ENCODE measurements around the gene GPD2.
"Not testable (repeated sequence)": the region's sequence is repeated elsewhere in the genome, so short reads cannot be mapped to it uniquely, and the experiment has no call there.

GPD2 gene

DNA sequence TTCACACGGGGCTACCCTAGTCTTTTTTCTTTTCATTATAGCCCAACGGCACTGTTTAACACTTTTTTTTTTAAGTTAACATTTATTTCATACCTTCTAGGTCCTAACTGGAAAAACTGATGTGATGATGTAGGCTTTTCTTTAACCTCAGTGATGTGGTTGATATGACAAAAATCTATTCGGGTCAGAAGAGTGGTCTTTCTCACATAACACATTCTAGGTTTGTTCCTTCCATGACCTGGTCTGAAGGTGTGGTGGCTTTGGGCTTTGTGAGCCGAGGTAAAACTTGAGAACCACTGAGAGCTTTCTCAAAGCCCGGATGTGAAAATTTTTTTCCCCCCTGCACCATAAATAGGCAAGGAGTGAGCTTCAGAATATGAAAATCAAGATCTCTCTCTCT is 44.2 kb downstream of the GPD2 start:
- DNase-seq, result no peak

DNA sequence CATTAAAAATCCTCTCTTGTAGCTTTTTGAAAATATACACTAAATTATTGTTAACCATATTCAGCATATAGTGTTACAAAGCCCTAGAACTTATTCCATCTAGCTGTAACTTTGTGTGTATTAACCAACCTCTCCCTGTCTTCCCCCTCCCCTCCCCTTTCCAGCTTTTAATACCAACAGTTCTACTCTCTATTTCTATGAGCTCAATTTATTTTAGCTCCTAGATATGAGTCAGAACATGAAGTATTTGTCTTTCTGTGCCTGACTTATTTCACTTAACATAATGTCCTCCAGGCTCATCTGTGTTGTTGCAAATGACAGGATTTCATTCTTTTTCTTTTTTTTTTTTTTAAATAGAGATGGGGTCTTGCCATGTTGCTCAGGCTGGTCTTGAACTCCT is 45.1 kb downstream of the GPD2 start:
- DNase-seq, result no peak

DNA sequence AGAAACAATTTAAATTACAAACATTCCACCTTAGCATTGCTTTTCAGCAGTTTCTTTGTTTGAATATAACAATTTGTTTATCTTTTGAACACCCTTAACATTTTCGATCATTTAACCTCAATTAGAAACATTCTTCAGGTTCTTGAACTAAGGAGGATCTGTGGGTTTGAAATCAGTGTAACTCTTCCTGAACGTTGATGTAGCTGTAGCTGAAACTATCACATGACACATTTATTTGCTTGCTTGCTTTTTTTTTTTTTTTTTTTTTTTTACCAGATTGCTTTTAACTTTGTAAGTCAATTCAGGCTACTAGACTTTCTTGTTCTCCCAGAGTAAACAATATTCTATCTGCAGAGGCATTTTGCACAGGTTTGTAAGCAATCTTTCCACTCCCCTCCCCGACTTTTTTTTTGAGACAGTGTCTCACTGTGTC is 47.6 kb downstream of the GPD2 start:
- no peak for DNase-seq

DNA sequence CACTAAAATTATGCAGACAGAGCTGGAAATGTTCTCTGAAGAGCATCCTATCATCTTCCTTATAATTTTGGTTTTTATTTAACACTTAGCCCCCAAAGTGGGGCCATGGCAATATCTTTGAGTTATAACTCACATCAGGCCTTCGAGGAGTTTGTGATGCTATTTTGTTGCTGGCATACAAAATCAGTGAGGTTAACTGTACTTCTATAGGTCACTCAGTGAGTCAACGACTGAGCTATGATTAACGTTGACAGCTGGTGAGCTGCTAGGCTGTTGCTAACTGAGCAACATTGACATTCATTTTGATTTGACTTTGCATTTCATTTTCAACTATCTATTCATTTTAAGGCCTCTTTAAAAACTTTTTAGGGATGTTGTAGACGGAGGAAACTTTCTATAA is 50.0 kb downstream of the GPD2 start:
- peak; percentile 5 for DNase-seq

DNA sequence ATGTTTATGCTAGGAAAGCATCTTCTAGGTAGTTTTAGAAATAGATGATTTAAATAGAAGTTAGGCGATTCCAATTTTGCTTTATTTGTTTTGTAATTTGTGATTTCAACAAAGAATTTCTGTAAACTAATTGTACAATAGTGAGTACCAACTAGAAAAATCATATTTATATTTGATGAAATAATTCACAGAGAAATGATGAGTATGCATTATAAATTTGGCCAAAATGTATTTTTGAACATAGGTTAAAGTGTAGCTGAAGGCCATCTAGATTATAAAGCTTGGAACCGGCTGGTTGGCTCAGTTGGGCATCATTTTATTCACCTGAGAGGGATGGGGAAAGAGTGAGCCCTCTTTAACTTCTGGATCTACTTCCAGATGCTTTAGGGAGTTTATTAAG is 50.4 kb downstream of the GPD2 start:
- DNase-seq, result no peak

DNA sequence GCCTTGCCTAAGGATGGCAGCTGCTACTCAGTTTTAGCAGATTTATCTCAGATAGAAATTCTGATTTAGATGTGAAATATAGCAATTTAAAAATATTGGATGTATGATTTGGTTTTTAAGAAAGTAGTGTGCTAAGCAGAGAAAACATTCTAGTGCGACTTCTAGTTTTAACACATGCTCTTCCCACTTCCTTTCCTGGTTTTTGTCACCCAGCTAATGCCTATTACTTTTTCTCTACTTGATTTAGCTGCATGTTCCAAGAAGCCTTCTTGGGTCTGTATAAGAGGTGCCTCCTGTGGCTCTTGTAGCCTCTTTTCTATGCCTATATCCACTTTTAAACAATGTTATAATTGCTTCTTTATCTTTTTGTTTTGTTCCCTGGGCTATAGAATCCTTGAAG is 53.0 kb downstream of the GPD2 start:
- no peak for DNase-seq

DNA sequence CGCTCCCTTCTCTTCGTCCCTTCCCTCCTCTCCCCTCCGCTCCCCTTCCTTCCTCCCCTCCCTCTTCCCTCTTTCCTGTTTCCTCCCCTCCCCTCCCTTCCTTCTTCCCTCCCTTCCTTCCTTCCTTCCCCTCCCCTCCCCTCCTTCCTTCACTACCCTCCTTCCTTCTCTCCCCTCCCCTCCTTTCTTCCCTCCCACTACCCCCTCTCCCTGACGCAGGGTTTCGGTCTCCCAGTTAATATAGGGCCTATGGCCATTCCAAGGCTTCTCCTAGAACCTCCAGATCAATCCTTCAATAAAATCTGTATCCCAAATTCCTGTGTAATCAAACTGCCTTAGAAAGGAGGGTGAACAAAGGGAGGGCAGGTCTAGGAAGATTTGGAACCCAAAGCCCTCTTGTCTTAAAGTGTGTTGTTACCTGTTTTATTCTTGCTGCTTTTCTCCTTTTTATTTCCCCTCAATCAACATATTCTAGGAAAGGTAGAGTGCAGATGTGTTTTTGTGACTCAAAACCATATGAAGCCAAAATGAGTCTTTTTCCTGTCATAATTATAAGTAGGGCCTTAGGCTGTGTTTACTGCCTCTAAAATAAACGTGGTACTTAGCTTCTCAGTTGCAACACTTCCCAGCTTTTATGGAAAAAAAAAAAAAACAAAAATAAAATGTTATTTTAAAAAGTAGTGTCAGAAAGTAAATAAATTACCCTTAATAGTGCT is 53.7 kb downstream of the GPD2 start:
- DNase-seq, result peak; percentile 28

DNA sequence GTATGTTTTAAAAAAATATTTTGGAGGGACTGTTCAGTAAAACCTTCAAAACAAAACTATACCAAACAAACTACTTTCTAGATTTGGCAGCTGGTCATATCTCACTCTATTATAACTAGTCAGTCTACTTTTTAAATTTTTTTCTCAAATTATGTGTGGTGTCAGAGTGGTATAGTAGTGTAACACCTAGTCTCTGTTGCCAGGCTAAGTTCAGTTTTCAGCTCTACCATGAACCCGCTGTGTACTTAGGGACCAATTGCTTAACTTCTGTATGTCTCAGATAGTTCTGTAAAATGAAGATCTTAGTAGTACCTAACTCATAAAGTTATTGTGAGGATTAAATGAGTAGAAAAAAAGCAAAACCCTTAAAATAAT is 54.3 kb downstream of the GPD2 start:
- no peak for DNase-seq

DNA sequence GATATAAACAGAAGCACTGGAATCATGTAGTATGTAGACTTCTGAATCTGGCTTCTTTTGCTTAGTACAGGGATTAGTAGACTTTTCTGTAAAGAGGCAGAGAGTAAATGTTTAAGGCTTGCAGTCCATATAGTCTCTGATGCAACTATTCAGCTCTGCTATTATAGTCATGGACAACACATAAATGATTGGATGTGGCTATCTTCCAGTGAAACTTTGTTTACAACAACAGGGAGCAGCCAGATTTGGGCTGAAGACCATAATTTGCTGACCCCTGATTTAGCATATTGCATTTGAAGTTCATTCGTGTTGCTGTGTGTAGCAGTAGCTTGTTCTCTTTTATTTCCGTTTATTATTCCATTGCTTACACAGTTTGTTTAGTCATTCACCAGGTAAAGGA is 55.0 kb downstream of the GPD2 start:
- DNase-seq, result peak; percentile 9

DNA sequence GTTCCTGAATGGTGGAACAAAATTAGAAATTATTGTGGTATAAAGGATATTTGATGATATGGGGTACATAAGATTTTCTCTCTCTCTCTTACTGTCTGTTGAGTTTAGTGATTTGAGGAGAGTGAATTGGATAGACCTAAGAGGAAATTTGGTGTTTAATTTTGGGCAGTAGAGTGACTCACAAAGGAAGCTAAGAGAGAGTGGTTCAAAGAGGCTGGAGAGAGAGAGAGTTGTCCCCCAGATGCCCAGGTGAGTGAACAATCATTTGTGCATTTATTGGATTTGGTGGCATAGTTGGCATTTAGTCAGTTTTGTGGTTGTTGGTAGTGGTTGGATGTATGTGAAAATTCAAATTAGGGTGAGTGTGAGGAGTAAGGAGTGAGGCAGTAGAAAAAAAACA is 56.8 kb downstream of the GPD2 start:
- DNase-seq, result no peak

DNA sequence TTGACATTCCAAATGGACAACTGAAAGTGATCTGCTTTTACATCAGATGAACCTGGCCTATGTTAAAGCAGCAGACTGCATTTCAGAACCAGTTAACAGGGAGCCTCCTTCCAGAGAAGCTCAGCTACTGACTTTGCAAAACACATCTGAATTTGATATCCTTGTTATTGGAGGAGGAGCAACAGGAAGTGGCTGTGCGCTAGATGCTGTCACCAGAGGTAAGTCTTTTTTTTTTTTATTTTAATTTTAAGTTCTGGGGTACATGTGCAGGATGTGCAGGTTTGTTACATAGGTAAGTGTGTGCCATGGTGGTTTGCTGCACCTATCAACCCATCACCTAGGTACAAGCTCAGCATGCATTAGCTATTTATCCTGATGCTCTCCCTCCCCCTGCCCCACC is 59.8 kb downstream of the GPD2 start:
- DNase-seq, result peak; percentile 1

DNA sequence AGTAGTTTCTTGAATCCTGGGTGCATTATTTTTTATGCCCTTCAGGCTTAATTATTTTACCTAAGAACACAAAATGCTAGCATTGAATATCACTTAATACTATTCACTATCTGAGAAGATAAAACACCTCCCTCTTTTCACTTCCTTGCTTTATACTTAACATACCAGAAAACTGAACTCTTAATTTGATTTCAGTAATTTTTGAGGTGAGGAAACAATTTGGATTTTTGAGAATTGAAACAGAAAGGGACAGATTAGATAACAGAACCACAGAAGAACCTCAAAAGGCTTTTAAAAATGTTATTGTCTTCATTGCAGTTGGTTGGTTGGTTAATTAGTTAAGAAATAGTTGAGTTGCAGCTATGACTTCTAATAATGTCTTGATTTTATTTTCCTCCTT is 69.5 kb downstream of the GPD2 start:
- DNase-seq, result no peak

DNA sequence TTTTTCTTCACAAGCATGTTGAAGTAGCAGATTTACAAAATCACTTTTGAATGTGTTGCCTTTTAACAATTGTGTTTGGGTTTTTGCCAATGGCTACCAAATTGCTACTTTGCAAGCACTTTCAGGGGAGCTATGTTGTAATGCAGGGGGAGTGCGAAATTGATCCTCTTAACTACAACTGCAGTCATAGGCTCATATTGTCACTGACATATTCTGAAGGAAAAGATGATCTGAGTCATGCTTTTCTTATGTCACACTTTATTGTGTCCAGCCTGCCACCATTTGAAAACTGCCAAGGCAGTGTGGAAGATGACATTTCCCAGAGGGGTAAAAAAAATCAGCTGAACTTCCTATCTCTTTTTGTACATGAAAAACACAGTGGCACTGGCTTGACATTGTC is 74.9 kb downstream of the GPD2 start:
- no peak for DNase-seq

DNA sequence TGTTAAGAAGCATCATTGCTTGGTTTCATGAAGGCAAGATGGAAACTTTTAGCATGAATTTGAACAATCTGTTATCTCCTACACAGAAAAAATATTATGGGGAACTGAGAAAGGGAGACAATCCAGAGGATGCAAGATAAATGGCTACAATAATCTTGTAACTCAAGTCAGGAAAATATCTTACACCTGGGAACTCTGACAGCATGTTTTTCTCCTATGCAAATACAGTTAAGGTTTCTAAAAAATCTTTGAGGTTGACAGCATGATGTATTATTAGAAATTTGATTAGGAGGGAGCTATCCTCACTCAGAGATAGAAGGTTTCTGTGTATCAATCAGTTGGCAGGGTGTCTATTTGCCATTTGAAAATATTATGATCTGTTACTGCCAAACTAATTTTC is 75.6 kb downstream of the GPD2 start:
- DNase-seq, result no peak

DNA sequence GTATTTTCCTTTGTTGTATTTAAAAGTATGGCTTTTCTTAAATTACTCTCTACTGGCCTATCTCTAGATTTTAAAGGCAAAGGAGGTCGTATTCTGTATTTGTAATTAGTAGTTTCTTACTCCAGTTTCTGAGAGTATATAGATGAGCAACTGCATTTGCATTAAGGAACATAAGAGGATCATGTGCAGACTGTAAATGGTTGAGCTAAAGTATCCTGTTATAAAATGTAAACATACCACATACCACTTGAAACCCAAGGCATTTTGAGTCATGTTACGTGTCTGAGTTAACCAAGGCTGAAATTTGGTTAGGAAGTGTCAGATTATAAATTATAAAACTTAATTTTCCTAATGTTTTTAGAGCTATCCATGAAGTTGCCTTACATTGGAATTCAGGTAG is 76.3 kb downstream of the GPD2 start:
- DNase-seq, result no peak

DNA sequence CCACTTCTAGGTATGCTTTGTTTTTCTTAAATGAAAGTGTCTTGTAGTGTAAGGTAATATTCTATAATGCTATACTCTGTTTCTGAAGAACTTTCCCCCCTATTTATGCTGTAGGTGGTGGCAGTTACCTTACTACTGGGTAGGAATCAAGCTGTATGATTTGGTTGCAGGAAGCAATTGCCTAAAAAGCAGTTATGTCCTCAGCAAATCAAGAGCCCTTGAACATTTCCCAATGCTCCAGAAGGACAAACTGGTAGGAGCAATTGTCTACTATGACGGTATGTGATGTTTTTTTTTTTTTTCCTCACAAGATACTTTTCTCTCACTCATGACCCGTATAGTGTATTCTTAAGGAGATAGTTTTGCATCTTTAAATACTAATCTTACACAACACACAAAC is 77.0 kb downstream of the GPD2 start:
- DNase-seq, result no peak

DNA sequence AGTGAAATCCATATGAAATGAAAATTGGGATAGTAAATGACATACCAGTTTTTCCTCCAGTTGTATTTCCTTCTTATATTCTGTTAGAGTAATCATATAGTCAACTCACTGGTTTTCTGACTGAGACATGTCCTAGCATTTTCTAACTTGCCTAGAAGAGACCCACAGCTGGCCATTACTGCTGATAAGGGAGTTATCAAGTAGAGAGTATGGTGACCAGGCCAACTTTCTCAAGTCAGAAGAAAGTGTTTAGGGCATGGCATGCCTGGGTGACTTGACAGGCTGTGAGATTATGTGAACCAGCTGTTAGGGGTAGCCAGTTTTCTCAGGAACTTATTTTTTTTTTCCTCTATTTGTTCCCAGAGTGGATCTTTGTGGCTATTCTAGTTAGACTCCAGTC is 81.2 kb downstream of the GPD2 start:
- DNase-seq, result no peak

DNA sequence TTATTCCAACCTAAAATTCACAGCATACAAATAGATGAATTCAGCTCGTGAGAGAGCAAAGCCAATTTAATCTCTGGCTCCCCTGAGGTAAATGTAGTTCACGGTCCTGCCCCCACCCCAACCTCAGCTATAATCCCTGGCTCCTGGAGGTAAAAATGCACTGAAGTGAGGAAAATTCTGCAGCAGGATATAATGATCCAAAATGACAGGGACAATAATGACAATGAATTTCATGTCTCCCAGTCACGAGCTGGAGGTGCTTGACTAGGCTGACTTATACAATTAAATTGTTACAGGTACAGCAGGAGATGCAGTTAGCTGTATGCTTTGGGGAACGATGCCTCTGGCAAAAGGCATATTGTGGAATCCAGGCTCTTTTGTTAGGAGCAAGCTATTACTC is 82.0 kb downstream of the GPD2 start:
- DNase-seq, result peak; percentile 43

DNA sequence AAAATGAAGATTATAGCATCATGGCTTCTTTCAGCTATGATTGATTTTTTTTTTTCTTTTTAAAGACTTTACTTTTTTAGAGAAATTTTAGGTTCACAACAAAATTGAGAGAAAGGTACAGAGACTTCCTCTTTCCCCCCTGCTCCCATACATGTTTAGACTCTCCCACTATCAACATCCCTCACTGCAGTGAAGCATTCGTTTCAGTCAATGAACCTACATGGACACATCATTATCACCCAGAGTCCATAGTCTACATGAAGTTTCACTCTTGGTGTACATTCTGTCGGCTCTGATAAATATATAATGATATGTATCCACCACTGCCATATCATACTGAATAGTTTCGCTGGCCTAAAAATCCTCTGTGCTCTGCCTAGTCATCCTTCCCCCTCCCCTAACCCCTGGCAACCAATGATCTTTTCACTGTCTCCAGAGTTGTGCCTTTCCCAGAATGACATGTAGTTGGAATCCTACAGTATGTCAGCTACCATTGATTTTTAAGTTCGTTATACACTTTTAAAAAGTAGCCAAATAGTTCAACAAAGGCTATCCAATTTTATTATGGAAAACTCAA is 86.8 kb downstream of the GPD2 start:
- no peak for DNase-seq

DNA sequence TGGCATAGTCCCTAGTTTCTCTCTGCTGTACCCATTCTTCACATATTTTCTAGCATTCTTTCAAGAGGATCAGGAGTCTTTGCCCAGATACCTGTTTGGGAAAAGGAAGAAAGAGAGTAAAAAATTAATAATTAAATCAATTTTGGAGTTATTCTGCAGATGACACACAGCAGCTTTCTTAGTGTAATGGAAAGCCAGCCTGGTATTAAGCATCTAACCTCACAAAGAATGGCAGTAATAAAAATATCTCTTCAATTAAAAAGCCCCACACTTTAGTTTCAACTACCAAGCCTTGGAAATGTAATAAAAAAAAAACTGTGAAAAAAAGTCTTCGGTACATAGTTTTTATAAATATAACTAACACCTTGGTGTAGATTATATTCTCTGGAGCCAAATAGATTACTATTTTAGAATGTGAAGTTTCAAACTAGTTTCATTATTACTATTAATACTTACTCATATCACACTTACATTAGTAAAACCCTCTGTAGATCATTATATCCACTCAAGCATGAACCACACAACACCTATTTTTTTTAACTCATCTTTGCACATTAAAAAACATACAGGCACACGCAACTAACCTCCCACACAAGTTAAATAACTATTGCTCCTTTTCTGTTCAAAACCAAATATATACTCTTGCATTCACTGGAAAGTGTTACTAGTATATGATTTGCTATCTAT is 90.9 kb downstream of the GPD2 start:
- DNase-seq, result no peak

DNA sequence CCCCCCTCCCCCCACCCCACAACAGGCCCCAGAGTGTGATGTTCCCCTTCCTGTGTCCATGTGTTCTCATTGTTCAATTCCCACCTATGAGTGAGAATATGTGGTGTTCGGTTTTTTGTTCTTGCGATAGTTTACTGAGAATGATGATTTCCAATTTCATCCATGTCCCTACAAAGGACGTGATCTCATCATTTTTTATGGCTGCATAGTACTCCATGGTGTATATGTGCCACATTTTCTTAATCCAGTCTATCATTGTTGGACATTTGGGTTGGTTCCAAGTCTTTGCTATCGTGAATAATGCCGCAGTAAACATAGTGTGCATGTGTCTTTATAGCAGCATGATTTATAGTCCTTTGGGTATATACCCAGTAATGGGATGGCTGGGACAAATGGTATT is 92.4 kb downstream of the GPD2 start:
- DNase-seq, result not testable (repeated sequence)

DNA sequence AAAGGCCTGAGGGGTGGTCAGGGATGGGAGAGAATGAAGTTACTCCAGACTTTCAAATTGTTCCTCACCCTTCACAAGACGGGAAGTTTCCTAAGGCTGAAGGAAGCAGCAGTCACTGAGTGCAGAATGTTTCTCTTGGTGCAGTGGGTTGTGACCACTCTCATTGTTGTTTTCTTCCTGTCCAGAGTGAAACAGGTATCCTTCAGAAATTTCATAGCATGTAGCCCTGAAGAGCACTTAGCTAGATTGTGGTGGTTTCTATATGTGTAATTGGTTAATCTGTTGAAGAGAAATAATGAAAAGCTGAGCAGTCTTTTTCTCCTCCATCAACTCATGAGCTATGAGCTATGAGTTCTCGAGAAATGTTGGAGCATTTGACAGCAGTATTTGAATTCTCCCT is 96.8 kb downstream of the GPD2 start:
- DNase-seq, result no peak

DNA sequence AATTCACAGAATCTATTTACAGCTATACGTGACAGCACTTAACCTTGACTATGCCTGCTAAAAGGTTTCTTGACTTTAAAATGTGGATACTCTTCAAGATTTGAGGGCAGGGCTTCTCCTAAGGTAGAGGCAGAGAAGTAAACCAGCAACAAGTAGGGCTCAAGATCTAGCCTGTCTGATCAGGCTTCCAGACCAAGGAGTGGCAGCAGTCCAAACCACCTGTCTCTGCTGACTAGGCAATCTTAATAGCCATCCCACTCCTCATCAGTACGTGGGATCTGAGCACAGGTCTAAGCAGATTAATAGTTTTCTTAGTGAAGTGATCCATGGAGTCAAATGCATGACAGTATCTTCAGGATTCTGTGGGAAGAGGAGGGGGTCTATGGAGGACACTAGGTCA is 100.4 kb downstream of the GPD2 start:
- no peak for DNase-seq

DNA sequence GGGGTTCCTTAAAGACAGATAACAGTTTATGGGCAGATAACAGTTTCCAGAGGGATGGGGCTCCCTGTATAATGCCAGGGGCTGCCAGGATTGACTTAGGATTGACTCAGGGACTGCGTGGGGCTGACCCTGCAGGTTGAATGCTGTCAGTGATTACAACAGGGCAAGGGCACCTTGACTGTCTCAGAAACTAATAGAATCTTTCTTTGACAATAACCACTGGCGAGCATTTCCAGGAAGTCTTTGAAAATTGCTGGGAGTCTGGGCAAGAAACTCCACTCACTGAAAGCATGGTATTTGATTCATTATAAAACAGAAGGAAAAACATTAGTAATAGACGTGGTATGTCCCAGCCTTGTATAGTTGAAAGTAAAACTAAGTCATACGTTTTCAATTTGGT is 101.0 kb downstream of the GPD2 start:
- no peak for DNase-seq

DNA sequence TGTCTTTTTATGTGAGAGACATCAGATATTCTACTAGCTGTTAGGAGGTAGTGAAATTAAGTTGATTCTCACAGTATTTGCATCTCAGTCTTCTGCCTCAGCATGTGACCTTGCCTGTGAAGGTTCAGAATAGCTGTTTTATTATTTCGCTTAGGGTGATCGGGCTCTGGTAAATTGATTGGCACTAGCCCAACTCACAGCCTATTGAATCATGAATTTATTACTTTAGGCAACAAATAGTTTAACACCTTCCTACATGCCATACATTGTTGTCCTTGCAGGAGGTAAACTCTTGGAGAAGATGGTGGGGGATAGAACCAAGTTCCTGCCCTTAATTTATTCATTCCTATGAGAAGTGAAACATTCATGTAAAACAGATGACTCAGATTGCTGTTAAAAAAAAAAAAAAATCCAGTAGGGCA is 101.9 kb downstream of the GPD2 start:
- DNase-seq, result no peak

Measured in NCI-H69 (cell line).